ENCODE data around the gene CASZ1. TPM values are rescaled to one million over a fixed set of nuclear protein-coding genes. Genes with fewer than 3 reads are reported as not detected.

The CASZ1 gene
- total and polyA plus RNA-seq, 2 donors (not counting 3 experiments of a cell fraction or from before 2014, with no cell fraction given) = 1.5 to 5.2 TPM

GRCh38 chr1:10734962-10735544 lies 61.4 kb downstream of the CASZ1 start:
- Histone ChIP-seq H3K79me2 (ENCODE audit: control insufficient read depth, insufficient read depth, low read length) (no peaks in the 10 kb centered on the region), H3K9me1 (replicated peaks; ENCODE audit: control insufficient read depth, extremely low read depth, insufficient read depth, low read length) (no peaks in the 10 kb centered on the region), H3K36me3 (ENCODE audit: control insufficient read depth in 2 of 2, extremely low read depth in 1 of 2, insufficient read depth in 2 of 2, low read length in 2 of 2) (no peaks in the 10 kb centered on the region), H3K9me3 (replicated peaks; ENCODE audit: control insufficient read depth, insufficient read depth, low read length) (no peaks in the 10 kb centered on the region), H3K4me3 (replicated peaks in 1 of 3; ENCODE audit: insufficient read depth in 1 of 3, low read depth in 1 of 3, low read length in 3 of 3) (no peak overlapping the region), H3K4me2 (ENCODE audit: insufficient read depth, low read length) (no peak overlapping the region), H3K27ac (ENCODE audit: insufficient read depth, low read depth, low read length) (no peak overlapping the region), H3K27me3 (ENCODE audit: control insufficient read depth in 2 of 2, insufficient read depth in 2 of 2, low read length in 2 of 2) (no peaks in the 10 kb centered on the region), H3K4me1 (ENCODE audit: control insufficient read depth, extremely low read depth, insufficient read depth, low read length) (no peaks in the 10 kb centered on the region), H2AFZ (ENCODE audit: low read depth, low read length) (no peak overlapping the region), H3K9ac (replicated peaks; ENCODE audit: extremely low read depth, insufficient read depth, low read length) (no peak overlapping the region), H4K20me1 (replicated peaks; ENCODE audit: control insufficient read depth, extremely low read depth, insufficient read depth, low read length) (no peaks in the 10 kb centered on the region)
- ChIA-PET CTCF (interaction anchor here (1.0 kb wide), 2 partner anchors 17 to 228 kb away, joined by 4 to 5 read pairs; no protein-coding TSS in a partner anchor), POLR2A (no interaction called here)
- DNase-seq (ENCODE audit: low read depth, low spot score) (no peak), FAIRE-seq (no peak)
- TF ChIP-seq JUN (IDR thresholded peaks at IDR 0.05; ENCODE audit: borderline replicate concordance, insufficient read depth, insufficient read length, low read depth) = no peak
- TF ChIP-seq MAX (IDR thresholded peaks at IDR 0.05; ENCODE audit: insufficient read depth, insufficient read length) = no peak
- TF ChIP-seq POLR2AphosphoS5 (IDR thresholded peaks at IDR 0.05; ENCODE audit: insufficient read depth, low read depth, low read length) = no peak
- intact Hi-C loops (cut with micrococcal nuclease) (no loop called here), dilution Hi-C loops (cut with MboI; ENCODE audit: extremely low pct_ligation_motif_present, low sequenced_read_pairs) (no loop called here)
- BruUV-seq (replicated peaks) = no TSS peak

- H3K9me3 ChIP-seq (replicated peaks; ENCODE audit: control insufficient read depth, insufficient read depth, low read length) = no peaks in the 10 kb centered on the region
- FAIRE-seq = no peak
- H4K20me1 ChIP-seq (replicated peaks; ENCODE audit: control insufficient read depth, extremely low read depth, insufficient read depth, low read length) = no peaks in the 10 kb centered on the region
- no peak overlapping the region for H3K9ac ChIP-seq (replicated peaks; ENCODE audit: extremely low read depth, insufficient read depth, low read length)
- TF ChIP-seq MAX (IDR thresholded peaks at IDR 0.05; ENCODE audit: insufficient read depth, insufficient read length) (no peak), JUN (IDR thresholded peaks at IDR 0.05; ENCODE audit: borderline replicate concordance, insufficient read depth, insufficient read length, low read depth) (no peak), POLR2A (IDR thresholded peaks at IDR 0.05; ENCODE audit: low read depth, low read length) (no peak), MYC (IDR thresholded peaks at IDR 0.05; ENCODE audit: low read depth, low read length) (no peak), EZH2 (IDR thresholded peaks at IDR 0.05; ENCODE audit: borderline replicate concordance, low read depth, low read length, severe bottlenecking) (no peak), GATA2 (IDR thresholded peaks at IDR 0.05; ENCODE audit: insufficient read depth, insufficient read length, low read depth, low read length) (no peak), FOS (IDR thresholded peaks at IDR 0.05; ENCODE audit: borderline replicate concordance, insufficient read depth, low read length) (no peak), CTCF (IDR thresholded peaks at IDR 0.05; ENCODE audit: extremely low read depth in 1 of 2, insufficient read depth in 1 of 2, low read depth in 1 of 2, low read length in 2 of 2) (no peak), POLR2AphosphoS5 (IDR thresholded peaks at IDR 0.05; ENCODE audit: insufficient read depth, low read depth, low read length) (no peak)
- intact Hi-C loops (cut with micrococcal nuclease) = no loop called here
- dilution Hi-C loops (cut with MboI; ENCODE audit: extremely low pct_ligation_motif_present, low sequenced_read_pairs) = no loop called here
- no peaks in the 10 kb centered on the region for H3K27me3 ChIP-seq (ENCODE audit: control insufficient read depth in 2 of 2, insufficient read depth in 2 of 2, low read length in 2 of 2)
- ChIA-PET CTCF (no interaction called here), POLR2A (no interaction called here)
- no peaks in the 10 kb centered on the region for H3K36me3 ChIP-seq (ENCODE audit: control insufficient read depth in 2 of 2, extremely low read depth in 1 of 2, insufficient read depth in 2 of 2, low read length in 2 of 2)
- H3K4me1 ChIP-seq (ENCODE audit: control insufficient read depth, extremely low read depth, insufficient read depth, low read length) = no peaks in the 10 kb centered on the region
- H3K79me2 ChIP-seq (ENCODE audit: control insufficient read depth, insufficient read depth, low read length) = no peaks in the 10 kb centered on the region
- H3K4me3 ChIP-seq (replicated peaks in 1 of 3; ENCODE audit: insufficient read depth in 1 of 3, low read depth in 1 of 3, low read length in 3 of 3) = no peak overlapping the region
- H3K27ac ChIP-seq (ENCODE audit: insufficient read depth, low read depth, low read length) = no peak overlapping the region
- DNase-seq (ENCODE audit: low read depth, low spot score) = no peak
- H2AFZ ChIP-seq (ENCODE audit: low read depth, low read length) = no peak overlapping the region
- H3K9me1 ChIP-seq (replicated peaks; ENCODE audit: control insufficient read depth, extremely low read depth, insufficient read depth, low read length) = no peaks in the 10 kb centered on the region
- no peak overlapping the region for H3K4me2 ChIP-seq (ENCODE audit: insufficient read depth, low read length)
- no TSS peak for BruUV-seq (replicated peaks)
These were observed 62.1 kb downstream of the CASZ1 start for GRCh38 chr1:10734375-10734774.
